Loucy (cell line): ENCODE measurements around the gene KRT79.

Source experiments
- H2AFZ ChIP-seq: fragments of 200-600 bp; sonication (generic); 2 replicates; pipeline ENCODE4 v1.6.0; 2016; ENCODE audit warnings: antibody characterized with exemption, mild to moderate bottlenecking, low read length, moderate library complexity
- H3F3A ChIP-seq: fragments of 200-600 bp; 2 replicates; pipeline ENCODE4 v1.6.0; 2016; ENCODE audit warnings: antibody characterized with exemption, low read depth, mild to moderate bottlenecking
- H3K27me3 ChIP-seq: fragments of 200-600 bp; sonication (generic); 2 replicates; pipeline ENCODE4 v1.6.1; 2014; ENCODE audit warnings: low read length, mild to moderate bottlenecking; ENCODE audit not compliant: insufficient read depth, poor library complexity, severe bottlenecking
- H3K36me3 ChIP-seq: fragments of 200-600 bp; sonication (generic); 2 replicates; pipeline ENCODE4 v1.6.1; 2016; ENCODE audit warnings: low read length; ENCODE audit not compliant: insufficient read depth
- H3K4me1 ChIP-seq: fragments of 200-600 bp; sonication (generic); 2 replicates; pipeline ENCODE4 v1.5.1; 2014; ENCODE audit warnings: low read length, mild to moderate bottlenecking; ENCODE audit not compliant: insufficient read depth, poor library complexity, severe bottlenecking
- H3K4me2 ChIP-seq: fragments of 200-600 bp; sonication (generic); 2 replicates; pipeline ENCODE4 v1.6.0; 2014; ENCODE audit warnings: antibody characterized with exemption, low read length, low read depth, mild to moderate bottlenecking; ENCODE audit not compliant: poor library complexity, severe bottlenecking
- H3K4me3 ChIP-seq: fragments of 200-600 bp; sonication (generic); 2 replicates; pipeline ENCODE4 v1.5.1; 2014; ENCODE audit warnings: low read length, mild to moderate bottlenecking, mixed read lengths; ENCODE audit not compliant: poor library complexity, severe bottlenecking
- H3K79me2 ChIP-seq: fragments of 200-600 bp; sonication (generic); 2 replicates; pipeline ENCODE4 v1.6.1; 2014; ENCODE audit warnings: low read length; ENCODE audit not compliant: insufficient read depth
- H3K9ac ChIP-seq: fragments of 200-600 bp; sonication (generic); 2 replicates; pipeline ENCODE4 v1.6.0; 2014; ENCODE audit warnings: mild to moderate bottlenecking, low read depth, low read length, moderate library complexity; ENCODE audit not compliant: poor library complexity, severe bottlenecking
- H3K9me2 ChIP-seq: fragments of 200-600 bp; sonication (generic); replicated peaks from 2 replicates; pipeline ENCODE4 v1.6.1; 2016; ENCODE audit warnings: low read depth, low read length, mixed read lengths
- H3K9me3 ChIP-seq: fragments of 200-600 bp; sonication (generic); 2 replicates; pipeline ENCODE4 v1.6.1; 2014; ENCODE audit warnings: mild to moderate bottlenecking, antibody characterized with exemption, low read length, low read depth; ENCODE audit not compliant: insufficient read depth
- H4K20me1 ChIP-seq: fragments of 200-600 bp; sonication (generic); 2 replicates; pipeline ENCODE4 v1.6.0; 2014; ENCODE audit warnings: antibody characterized with exemption, low read length, mild to moderate bottlenecking; ENCODE audit not compliant: insufficient read depth, poor library complexity, severe bottlenecking
- CTCF ChIP-seq: fragments of 200-600 bp; sonication (generic); conservative IDR thresholded peaks from 2 replicates; pipeline ENCODE4 v1.5.1; 2014; ENCODE audit warnings: mild to moderate bottlenecking, antibody characterized with exemption, low read length
- EZH2phosphoT487 ChIP-seq: fragments of 200-600 bp; IDR thresholded peaks from 2 replicates; pipeline ENCODE4 v1.6.1; 2018; ENCODE audit warnings: antibody characterized with exemption, mild to moderate bottlenecking, moderate library complexity, borderline replicate concordance

Gene KRT79

GRCh38 chr12:52772772-52773171 is 61.3 kb downstream of the KRT79 start:
- no peaks in the 10 kb centered on the region for H3K9me2 ChIP-seq

GRCh38 chr12:52772188-52772587 is 61.9 kb downstream of the KRT79 start:
- Histone ChIP-seq H3K27me3 (no peaks in the 10 kb centered on the region), H3F3A (no peaks in the 10 kb centered on the region), H3K9ac (no peak overlapping the region), H3K4me3 (no peak overlapping the region), H4K20me1 (no peaks in the 10 kb centered on the region), H3K9me3 (no peaks in the 10 kb centered on the region), H3K36me3 (no peaks in the 10 kb centered on the region), H3K9me2 (no peaks in the 10 kb centered on the region), H3K79me2 (no peaks in the 10 kb centered on the region), H3K4me2 (no peak overlapping the region), H3K4me1 (no peaks in the 10 kb centered on the region), H2AFZ (no peak overlapping the region)
- TF ChIP-seq EZH2phosphoT487 (no peak), CTCF (no peak)

More at GRCh38 chr12:52772772-52773171, 61.3 kb downstream of the KRT79 start:
- Histone ChIP-seq H2AFZ (no peak overlapping the region), H3K79me2 (no peaks in the 10 kb centered on the region), H3K4me3 (no peak overlapping the region), H3K36me3 (no peaks in the 10 kb centered on the region), H4K20me1 (no peaks in the 10 kb centered on the region), H3F3A (no peaks in the 10 kb centered on the region), H3K4me2 (no peak overlapping the region), H3K9ac (no peak overlapping the region), H3K9me3 (no peaks in the 10 kb centered on the region), H3K4me1 (no peaks in the 10 kb centered on the region), H3K27me3 (no peaks in the 10 kb centered on the region)
- no peak for TF ChIP-seq CTCF
- TF ChIP-seq EZH2phosphoT487, result no peak

- no peak overlapping the region for H3K4me2 ChIP-seq
- H3K9me2 ChIP-seq, result no peaks in the 10 kb centered on the region
- no peak overlapping the region for H3K9ac ChIP-seq
- no peaks in the 10 kb centered on the region for H3K9me3 ChIP-seq
- H3K27me3 ChIP-seq, result no peaks in the 10 kb centered on the region
- H4K20me1 ChIP-seq, result no peaks in the 10 kb centered on the region
- no peaks in the 10 kb centered on the region for H3K79me2 ChIP-seq
- no peak overlapping the region for H2AFZ ChIP-seq
- H3K4me1 ChIP-seq, result no peaks in the 10 kb centered on the region
- H3F3A ChIP-seq, result no peaks in the 10 kb centered on the region
- no peak overlapping the region for H3K4me3 ChIP-seq
- TF ChIP-seq EZH2phosphoT487 (no peak), CTCF (no peak)
- H3K36me3 ChIP-seq, result no peaks in the 10 kb centered on the region
Measured at GRCh38 chr12:52771505-52771904, 62.6 kb downstream of the KRT79 start.
